ENCODE measurements around the gene SASH3.

DNA sequence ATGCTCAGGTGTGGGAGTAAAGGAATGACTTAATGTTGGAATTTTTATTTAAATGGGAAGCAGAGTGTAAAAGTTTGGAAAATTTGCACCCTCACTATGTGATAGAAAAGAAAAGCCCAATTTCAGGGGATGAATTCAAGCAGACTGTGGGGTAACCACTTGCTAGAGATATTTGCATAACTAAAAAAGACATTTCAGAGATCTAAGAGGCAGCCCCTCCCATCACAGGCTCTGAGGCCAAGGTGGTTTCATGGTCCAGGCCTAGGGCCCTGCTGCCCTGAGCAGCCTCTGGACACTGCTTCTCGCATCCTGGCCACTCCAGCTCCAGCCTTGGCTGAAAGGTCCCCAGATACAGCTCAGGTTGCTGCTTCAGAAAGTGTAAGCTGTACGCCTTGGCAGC is 46.9 kb upstream of the SASH3 start:
- TF ChIP-seq POLR2A (IDR thresholded peaks at IDR 0.05; ENCODE audit: low read length) (no peak), GATA1 (IDR thresholded peaks at IDR 0.05; ENCODE audit: low read depth, low read length) (no peak)
